ENCODE results near the gene CROCC2.

The CROCC2 gene

GRCh38 chr2:241003369-241003768 lies 97.2 kb downstream of the CROCC2 start:
- DNase-seq: no peak

- no peak for DNase-seq
Observed at GRCh38 chr2:241003830-241004564, 97.9 kb downstream of the CROCC2 start.

DNA sequence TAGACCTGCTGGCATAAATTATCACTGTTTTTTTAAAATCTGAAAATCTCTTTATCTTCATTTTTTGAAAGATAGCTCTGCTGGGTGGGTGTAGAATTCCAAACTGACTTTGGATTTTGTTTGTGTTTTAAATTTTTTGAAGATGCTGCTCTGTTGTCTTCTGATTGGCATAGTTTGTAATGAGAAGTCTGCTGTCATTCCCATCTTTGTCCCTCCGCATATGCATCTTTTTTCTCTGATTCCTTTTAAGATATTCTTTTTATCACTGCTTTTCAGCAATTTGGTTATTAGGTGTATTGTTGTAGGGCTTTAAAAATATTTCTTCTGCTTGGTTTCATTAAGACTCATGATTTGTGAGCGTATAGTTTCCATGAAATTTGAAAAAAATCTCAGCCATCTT lies 99.4 kb downstream of the CROCC2 start:
- no peak for DNase-seq

DNA sequence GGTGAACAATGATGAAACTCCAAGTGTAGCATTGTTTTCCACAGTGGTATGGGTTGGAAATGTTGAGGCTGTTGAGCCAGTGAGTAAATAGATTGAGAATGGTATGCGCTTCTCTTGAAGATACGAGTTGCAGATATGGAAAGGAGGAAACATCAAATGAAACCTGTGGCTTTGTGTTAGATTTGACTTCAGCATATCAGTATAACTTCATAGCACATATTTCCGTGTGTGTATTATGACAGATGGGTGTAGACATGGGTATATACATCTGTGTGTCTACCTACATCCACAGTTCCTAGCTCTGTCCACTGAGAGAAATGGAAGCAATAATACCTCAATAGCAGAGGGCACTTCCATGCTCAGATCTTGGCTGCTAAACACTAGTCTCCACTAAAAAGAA lies 100.3 kb downstream of the CROCC2 start:
- no peak for DNase-seq

DNA sequence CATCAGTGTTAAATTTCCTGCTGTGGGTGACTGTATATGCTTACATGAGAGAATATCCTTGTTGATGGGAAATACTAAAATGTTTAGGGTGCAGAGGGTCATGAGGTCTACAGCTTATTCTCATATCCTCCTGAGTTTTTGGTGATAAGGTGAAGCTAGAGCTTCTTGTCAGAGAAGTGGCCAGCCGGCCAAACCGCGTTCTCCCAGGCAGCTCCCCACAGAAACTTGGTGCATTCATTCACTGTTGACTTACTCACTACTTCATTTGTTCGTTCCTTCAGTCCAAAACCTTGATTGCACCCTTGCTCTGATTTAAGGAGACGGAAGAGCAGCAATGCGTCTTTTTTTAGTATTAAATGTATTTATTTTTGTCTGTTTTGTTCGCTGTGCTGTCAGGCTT lies 101.0 kb downstream of the CROCC2 start:
- DNase-seq: no peak

GRCh38 chr2:241007880-241008710 lies 102.0 kb downstream of the CROCC2 start:
- DNase-seq: no peak

- no peak for DNase-seq
Observed at GRCh38 chr2:241008711-241009121, 102.6 kb downstream of the CROCC2 start.

DNA sequence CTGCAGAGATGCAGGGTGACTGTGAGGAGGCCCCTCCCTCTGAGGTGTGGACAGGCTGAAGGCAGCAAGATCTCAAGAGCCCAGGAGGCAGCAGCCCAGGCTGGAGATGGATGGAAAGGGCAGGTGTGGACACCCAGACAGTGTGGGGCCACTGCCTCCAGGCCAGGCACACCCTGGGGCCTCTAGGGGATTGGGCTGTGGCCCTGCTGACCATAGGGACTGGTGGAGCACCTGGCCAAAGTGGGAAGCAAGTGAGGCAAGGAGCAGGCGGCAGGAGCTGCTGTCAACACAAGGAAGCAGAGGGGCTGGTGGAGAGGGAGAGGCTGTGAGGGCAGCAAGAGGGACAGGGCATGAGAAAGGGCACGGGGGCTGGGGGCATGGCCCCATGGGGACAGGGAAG lies 103.1 kb downstream of the CROCC2 start:
- DNase-seq: no peak

DNA sequence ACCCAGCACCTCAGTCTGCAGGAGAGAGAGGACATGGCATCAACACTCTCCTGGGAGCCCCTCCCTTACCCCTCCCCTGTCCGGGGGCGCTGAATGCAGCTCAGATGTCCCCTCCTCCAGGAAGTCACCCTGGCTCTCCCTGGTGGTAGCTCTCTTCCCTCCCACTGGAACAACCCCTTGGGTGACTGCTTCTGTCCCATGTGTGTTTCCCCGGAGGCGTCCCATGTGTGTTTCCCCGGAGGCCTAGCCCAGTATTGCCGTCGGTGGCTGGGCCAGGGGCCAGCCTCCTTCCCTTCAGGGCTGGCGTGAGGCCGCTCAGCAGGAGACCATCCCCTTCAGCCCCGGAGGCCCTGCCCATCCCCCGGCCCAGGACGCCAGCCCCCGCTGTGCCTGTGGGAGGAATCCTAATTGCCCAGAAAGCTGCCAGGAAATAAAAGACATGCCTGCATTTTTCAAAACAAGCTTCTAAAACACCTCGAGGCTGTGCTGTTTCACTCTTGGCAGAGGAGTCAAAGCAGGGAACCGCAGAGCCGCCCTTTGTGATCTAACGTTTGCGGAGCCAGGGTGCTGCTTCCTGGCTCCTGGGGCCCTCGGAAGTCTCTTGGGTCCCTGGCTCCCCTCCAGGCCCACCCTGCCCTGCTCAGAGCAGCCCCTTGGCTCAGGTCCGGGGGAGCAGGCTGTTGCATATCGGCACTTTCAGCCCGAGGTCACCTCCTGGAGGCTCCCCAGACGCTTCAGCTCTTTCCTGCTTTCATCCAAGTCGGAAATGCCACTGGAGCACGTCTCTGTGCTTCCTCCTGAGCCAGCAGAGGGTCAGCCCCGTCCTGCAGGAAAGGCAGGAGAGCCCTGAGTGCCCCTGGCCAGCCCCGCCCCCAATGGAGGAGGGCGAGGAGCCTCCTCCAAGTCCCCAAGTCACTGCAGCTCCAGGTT lies 103.7 kb downstream of the CROCC2 start:
- peak; percentile 17 to 26 for DNase-seq

GRCh38 chr2:241010531-241011295 lies 104.6 kb downstream of the CROCC2 start:
- DNase-seq: no peak

DNA sequence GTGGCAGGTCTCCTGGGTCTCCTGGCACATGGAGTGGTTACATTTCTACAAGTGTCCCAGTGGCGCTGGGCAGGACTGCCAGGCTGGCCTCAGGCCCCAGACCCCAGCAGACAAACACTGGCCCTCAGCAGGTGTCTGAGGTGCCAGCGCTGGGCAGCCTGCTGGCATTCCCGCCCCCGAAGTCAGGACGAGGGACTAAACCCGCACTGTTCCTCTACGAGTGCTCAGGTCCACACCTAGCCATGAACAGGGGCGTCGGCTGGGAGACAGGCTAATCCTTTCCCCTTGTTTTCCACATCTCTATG lies 105.1 kb downstream of the CROCC2 start:
- no peak for DNase-seq

GRCh38 chr2:241011751-241012510 lies 105.8 kb downstream of the CROCC2 start:
- no peak for DNase-seq

- DNase-seq: no peak
Observed at GRCh38 chr2:241014224-241014623, 108.1 kb downstream of the CROCC2 start.

- no peak for DNase-seq
Observed at GRCh38 chr2:241014764-241015163, 108.6 kb downstream of the CROCC2 start.

DNA sequence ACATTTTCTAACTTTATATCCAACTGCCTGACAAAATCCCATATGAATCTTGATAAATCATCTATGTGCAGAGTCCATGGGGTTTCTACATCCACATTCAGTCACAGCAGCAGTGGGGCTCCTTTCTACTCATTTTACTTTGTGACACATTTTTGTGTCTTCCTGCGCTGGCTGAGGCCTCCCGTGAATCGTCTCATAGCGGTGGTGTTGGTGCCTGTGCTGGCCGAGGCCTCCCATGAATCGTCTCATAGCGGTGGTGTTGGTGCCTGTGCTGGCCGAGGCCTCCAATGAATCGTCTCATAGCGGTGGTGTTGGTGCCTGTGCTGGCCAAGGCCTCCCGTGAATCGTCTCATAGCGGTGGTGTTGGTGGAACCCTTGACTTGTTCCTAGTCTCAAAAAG lies 109.3 kb downstream of the CROCC2 start:
- no peak for DNase-seq

- DNase-seq: no peak
Observed at GRCh38 chr2:241017228-241017940, 111.2 kb downstream of the CROCC2 start.

- no peak for DNase-seq
Observed at GRCh38 chr2:241018051-241018891, 112.1 kb downstream of the CROCC2 start.

DNA sequence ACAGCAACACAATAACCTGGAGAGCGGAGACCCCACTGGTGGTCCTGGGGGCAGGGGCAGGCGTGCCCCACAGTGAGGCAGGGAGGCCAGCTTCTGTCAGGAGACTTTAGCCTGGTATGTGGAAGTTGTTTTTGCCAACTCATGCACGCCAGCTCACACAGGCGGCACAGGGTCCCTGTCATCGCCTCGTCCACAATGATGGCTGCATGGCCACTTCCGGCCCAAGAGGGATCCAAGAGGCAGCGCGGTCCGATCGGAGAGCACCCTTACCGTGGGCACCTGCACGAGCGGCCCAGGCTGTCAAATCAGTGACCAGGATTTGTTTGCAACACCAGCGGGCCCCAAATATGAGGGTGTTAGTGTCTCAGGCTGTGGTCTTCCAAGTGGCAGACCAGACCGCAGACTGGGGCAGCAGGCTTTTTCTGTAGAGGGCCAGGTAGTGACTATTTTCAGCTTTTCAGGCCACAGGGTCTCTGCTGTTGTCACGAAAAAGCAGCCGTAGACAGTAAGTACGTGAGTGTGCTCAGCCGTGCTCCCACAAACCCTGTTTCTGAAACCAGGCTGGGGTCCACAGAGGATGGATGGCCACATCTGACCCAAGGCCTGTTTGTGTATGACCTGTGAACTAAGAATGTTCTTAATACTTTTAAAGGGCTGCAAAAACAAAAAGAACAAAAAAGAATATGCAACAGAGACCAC lies 113.5 kb downstream of the CROCC2 start:
- DNase-seq: no peak

GRCh38 chr2:241020201-241020600 lies 114.1 kb downstream of the CROCC2 start:
- DNase-seq: no peak

All from CD4-positive, alpha-beta T cell treated with Interleukin-1 beta for 1 hour (primary cell).